HG02943 (cell line): ENCODE results near the gene TMEM255B.
"Not testable (repeated sequence)": the region's sequence is repeated elsewhere in the genome, so short reads cannot be mapped to it uniquely, and the experiment has no call there.

ENCODE experiments used
- ATAC-seq: cut with Tn5 transposase; IDR thresholded peaks from one replicate; pipeline ENCODE4 v1.9.1; 2021; ENCODE audit warnings: mild to moderate bottlenecking, low read depth, moderate library complexity; ENCODE audit not compliant: unreplicated experiment

TMEM255B gene

DNA sequence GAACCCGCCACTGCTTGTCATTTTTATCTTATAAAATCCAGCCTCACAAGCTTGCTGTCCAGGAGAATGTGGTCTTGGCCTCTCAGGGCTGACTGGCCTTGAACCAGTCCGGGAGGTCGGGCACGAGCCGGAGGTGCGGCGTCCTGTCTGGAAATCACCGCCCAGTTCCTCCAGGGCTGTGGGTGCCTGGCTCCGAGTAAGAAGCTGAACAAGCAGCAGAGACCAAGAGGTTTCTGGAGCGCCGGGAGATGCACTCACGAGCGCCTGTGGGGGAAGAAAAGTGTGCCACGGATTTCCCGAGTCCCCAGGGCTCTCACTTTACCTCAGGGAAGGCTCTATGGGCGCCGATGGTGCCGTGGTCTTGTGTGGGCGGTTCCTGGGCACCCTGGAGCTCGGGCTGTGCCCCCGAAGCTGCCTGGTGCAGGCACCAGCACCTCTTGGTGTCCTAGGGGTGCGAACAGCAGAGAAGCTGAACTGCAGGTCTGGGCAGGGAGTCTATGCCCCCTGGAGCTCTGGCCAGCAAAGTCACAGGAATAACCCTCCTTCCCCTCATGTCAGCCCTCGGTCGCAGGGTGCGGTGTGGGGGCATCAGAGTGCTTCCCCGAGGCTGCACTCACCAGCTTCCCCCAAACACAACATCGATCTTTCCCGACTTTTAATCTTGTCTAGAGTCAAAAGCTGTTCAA is 54.9 kb downstream of the TMEM255B start:
- no peak for ATAC-seq

DNA sequence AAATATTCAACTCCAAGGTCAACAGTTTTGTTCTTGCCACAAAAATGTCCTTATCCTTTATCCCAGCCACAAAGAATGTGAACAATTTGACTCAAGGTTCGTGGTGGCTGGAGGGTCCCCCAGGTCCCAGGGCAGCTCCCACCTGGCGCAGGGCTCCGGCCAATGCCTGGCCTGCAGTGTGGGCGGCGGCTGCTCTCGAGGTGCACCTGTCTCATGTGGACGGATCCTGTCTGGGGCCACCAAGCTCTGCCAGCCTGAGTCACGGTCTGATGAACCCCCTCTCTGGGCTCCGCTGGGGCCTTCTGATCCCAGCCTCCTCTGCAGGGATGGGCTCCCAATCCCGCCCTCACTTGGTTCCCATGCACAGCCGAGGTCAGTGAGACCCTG is 55.4 kb downstream of the TMEM255B start:
- no peak for ATAC-seq

DNA sequence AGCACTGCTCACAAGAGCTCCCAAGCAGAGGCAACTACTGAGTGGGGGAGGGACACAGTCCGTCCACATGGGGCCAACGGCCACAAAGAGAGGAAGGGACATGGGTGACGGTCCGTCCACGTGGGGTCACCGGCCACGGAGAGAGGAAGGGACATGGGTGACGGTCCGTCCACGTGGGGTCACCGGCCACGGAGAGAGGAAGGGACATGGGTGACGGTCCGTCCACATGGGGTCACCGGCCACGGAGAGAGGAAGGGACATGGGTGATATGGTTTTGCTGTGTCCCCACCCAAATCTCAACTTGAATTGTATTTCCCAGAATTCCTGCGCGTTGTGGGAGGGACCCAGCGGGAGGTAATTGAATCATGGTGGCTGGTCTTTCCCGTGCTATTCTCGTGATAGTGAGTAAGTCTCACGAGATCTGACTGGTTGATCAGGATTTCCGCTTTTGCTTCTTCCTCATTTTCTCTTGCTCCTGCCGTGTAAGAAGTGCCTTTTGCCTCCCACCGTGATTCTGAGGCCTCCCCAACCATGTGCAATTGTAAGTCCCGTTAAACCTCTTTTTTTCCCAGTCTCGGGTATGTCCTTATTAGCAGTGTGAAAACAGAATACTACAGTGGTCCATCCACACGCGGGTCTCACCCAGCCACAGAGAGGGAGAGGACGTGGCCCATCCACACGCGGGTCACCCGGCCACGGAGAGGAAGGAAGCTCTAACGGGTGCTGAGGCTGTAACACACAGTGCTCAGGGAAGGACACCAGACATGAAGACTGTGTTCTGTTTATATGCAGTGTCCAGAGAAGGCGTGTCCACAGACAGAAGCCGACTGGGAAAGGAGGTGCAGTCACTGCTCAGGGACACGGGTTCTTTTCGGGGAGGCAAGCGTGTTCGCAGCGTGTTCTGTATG is 56.4 kb downstream of the TMEM255B start:
- no peak for ATAC-seq

DNA sequence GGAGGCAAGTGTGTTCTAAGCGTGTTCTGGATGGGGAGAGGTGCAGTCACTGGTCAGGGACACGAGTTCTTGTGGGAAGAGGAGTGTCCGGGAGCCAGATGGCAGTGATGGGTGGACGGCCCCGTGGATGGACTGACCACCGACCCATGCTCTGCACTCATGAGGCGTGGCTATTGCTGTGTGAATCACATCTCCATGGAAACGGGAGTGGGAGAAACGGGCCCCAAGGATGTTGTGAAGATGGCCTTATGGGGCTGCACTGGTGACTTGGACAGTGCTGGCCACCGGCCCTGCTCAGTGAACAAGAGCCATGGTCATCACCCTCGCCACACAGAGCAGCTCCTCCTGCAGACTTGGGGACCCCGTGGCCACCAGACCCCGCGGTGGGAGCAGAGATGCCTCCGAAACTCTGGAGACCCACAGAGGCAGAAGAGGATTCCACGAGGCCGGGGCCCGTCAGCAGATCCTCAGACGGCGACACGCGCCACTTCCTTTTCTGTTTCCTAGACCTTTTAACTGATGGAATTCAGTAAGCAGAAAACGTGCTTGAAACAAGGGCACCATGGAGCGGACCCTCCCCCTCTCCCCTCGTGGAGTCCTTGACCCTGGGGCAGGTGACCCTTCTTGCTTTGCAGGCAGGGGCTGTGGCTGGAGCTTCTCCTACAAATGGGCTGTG is 57.4 kb downstream of the TMEM255B start:
- no peak for ATAC-seq

DNA sequence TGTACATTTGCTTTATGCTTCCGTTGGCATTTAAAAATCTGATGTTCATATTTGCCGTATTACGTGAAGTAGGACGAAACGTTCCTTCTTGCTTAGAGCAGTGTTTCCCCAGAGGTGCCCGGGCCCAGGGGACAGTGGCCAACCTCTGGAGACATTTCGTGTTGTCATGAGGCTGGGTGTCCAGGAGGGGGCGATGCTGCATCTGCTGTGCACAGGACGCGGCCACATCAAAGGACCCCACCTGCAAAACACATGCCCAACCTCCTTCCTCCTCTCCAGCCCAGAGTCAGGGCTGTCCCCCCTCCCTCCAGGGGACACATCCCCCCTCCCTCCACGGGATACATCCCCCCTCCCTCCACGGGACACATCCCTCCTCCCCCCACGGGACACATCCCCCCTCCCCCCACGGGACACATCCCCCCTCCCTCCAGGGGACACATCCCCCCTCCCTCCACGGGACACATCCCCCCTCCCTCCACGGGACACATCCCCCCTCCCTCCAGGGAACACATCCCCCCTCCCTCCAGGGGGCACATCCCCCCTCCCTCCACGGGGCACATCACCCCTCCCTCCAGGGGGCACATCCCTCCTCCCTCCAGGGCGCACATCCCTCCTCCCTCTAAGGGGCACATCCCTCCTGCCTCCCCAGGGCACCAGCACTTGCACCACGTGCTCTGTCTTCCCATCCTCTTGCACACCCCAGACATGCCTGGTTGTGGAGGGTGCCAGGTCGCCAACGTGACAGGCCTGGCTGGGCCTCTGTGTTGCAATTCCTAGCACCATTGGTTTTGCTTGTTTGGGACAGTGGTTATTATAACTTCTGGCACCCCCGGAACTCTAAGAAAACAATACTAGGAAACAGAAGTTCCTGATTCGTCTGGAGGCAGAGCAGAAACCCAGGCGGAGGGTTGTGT is 58.2 kb downstream of the TMEM255B start:
- ATAC-seq, result no peak

DNA sequence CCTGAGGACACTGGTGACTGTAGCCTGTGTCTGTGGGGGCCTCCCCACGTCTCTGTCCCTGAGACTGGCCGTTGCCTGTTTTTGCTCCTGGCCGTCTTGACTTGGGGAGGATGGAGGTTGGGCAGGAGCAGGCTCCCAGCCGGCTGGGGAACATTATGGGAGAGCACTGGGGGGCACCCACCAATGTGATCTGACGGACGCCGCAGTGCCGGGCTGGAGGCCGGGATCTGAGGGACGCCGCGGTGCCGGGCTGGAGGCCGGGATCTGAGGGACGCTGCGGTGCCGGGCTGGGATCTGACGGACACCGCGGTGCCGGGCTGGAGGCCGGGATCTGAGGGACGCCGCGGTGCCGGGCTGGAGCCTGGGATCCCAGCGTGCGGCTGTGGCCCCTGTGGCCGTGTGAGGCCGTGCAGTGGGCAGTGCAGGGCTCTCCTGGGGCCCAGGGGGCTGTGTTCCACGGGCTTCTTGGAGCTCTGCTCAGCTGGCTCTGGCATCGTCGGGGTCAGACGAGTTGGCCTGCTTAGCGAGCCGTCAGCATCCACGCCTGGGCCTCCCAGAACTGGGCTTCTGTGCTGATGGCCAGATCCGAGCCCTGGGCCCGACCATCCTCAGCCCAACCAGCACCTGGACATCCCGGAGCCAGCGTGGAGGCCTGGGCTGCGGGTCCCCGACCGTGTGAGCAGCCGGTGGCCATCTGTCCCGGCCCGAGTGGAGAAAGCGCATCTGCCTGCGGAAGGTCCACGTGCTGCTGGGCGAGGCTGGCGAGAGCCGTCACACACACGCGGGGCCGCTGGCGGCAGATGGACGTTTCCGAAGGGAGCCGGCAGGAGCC is 59.0 kb downstream of the TMEM255B start:
- ATAC-seq, result no peak

DNA sequence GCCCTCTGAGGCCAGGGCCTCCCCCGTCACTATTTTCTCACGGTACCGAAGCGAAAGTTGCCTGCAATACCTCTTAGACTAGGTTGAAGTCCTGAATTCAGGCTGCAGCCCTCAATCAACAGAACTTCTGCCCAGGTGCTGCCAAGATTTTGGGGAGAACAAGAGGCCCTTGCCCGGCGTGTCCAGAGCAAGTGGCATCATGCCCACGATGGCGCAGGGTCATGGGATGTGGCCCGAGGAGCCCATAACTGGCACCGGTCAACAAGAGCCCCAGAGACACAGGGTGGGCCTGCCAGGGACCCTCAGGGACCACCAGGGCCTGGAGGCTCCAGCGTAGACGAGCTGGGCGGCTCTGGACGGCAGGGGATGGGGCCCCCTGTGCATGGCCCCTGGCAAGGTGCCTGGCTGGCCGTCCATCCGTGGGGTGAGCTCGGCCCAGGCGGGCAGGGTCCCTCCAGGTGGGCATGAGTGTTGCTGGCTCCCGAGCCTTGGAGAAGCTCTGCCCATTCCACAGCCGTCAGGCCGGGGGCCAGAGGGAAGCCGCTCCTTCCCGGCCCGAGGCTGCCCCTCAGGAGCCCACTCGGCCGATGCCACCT is 59.8 kb downstream of the TMEM255B start:
- ATAC-seq, result no peak

DNA sequence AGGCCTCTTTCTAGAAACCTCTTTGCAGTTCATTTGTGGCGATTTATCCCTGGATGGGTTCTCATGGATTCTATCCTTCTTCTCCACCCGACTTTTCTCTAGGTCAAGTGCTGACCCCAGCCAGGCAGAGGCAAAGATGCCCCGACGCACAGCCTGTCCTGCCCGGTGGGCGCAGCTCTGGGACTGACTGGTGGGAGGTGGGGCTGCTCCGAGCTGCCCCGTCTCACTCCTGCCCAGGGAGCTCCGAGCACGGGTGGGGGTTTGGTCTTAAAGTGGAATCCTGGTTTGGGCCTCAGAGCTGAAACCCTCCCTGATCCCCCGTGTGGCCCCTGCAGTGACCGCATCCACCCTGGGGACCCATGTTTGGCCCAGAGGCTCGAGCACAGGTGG is 60.3 kb downstream of the TMEM255B start:
- ATAC-seq, result no peak

DNA sequence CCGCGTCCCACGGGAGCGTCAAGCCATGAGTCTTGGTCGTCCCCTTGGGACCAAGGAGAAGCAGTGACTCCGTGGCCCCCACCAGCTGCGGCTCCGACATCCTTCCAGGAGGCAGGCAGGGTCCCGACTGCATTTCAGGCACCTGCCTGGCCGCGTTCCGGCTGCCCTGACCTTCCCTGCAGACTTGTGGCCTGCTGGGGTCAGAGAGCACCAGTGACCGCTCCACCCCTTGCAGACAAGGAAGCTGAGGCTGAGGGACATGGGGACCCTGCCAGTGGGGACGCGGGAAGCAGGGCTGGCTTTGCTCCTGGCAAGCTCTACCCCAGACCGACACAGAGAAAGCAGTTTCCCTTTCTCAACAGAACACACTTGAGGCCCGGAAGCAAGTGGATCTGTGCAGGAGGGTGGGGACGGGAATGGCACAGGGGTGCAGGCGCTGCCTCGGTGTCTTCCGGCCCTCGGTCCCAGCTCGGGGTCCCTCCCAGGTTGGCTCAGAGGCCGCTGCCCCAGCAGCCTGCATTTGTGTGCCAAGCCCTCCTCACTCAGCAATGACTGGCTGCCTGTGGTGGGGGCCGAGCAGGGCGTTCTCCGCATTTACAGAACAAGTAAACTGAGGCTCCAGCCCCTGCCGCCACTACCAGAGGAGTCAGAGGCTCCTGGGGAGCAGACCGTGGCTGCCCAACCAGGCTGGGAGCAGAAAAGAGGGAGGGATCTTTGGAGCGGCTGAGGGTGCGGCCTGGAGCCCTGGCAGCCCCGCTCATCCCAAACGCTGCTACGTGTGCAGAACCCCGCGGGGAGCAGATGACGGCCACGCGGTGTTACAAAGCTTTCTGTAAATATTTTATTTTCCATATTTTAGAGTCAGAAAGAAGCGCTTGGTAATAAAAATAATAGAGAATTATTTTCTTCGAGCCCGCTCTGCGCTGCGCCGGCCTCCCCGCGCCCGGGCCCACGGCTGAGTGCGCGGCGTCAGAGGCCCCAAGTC is 61.0 kb downstream of the TMEM255B start:
- ATAC-seq, result no peak

DNA sequence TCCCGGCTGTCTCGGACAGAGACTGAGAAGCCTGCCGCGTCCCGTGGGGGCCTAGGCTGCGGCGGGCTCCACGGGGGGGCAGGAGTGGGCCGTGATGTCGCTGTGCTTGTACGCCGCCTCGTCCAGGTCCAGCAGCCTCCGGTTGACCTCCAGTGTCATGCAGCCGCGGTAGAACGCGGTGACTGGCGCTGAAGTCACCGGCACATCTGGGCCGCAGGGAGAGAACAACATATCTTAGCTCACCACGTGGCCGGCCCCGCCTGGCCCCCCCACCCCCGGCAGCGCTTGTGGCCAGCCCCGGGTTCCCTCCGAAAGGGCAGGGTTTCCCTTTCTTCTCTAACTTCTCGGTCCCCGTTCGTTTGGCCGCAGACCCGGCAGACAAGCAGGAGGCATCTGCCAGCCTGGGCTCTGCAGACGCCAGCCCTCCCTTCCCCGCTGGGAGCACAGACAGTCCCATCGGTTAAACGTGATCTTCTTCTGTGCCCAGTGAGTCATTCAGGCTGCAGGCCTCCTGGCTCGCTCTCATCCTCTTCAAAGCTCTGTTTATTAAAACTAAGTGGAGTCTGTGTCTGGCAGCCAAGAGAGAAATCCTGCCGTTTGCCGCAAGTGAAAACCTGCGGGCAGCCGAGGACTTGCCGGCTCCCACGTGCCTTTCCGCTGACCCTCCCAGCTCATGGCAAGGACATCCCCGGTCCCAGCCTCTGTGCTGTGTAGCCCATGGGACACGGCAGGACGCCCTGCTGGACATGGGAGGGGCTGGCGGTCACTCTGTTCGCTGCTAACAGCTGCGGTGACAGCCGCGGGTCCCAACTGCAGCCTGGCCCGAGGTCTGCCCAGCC is 62.0 kb downstream of the TMEM255B start:
- ATAC-seq, result no peak

DNA sequence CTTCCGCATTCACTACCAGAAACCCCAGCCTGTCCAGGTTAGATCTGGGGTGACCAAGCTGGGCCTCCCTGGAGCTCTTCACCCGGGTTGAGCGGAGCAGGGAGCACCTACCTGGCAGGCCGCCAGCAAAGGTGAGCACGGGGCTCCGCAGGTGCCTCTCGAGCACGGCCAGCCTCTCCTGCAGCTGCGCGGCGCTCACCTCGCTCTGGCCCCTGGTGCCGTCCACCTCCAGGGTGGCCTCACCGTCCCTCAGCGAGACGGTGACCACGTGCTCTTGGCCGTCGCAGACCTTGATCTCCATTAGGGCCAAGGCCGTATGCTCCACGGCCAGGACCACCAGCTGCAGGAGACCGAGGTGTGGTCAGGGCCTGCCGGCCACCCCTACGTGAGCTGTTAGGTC is 62.8 kb downstream of the TMEM255B start:
- no peak for ATAC-seq

DNA sequence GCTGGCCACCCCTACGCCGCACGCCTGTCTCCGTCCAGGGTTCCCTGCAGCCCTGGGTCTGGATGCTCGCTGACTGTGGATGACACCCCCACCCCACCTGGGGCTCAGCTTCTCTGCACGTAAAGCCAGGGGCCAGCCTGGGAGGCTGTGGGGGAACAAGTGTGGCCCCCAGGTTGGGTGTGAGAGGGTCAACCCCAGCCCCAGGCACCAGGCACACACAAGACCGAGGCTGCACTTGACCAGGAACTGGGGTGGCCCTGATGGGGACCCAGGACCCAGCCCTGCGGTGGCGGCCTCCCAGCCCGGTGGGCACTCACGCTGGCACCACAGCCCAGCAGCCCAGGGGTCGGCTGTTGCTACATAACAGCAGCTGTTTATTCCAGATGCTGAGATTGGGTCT is 63.2 kb downstream of the TMEM255B start:
- ATAC-seq, result no peak

DNA sequence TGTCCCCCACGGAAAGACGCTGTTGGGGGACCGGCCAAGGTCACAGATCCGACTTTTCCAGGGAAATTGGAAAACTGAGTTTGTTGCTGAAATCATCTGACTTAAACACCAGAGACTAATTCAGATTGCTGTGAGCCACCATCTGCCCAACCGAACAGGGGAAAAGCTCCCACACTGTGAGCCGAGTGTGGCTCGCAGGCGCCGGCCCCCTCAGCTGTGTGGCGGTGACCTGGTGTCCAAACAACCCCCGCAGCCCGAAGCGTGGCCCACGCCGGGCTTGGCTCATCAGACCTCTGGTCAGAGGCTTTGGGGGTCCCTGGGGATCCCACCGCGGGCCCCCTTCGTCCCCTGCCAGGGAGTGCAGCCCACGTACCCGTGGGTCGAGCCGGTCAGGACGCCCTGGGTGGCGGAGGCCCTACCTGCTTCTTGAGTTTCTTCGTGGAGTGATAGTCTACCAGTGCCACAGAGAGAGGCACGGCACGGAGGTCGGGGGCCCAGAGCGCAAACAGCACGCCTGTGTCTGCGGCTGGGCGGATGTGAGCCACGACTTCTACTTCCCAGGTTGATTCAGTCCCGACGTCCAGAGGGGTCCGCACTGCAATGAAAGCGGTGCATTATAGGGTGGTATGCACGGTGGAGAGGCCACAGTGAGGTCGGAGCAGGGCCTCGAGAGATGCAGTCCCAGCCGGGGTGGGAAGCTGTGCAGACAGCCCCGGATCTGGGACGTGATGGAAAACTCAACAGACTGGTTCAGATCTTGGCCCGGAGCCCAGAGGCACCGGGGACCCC is 64.1 kb downstream of the TMEM255B start:
- no peak for ATAC-seq

DNA sequence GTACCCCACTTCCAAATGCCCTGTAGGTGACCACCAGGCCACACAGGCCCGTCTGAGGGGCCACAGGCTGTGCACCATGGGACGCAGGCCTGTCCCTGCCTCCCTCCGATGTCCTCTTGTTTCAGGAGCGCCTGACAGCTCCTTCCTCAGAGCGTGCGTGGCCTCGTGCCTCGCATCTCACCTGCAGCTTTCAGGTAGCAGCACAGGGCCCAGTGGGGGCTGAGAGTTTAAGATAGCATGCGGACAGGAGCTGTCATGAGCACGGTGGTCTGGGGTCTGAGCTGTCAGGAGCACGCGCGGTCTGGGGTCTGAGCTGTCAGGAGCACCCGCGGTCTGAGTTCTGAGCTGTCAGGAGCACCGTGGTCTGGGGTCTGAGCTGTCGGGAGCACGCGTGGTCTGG is 64.7 kb downstream of the TMEM255B start:
- no peak for ATAC-seq

DNA sequence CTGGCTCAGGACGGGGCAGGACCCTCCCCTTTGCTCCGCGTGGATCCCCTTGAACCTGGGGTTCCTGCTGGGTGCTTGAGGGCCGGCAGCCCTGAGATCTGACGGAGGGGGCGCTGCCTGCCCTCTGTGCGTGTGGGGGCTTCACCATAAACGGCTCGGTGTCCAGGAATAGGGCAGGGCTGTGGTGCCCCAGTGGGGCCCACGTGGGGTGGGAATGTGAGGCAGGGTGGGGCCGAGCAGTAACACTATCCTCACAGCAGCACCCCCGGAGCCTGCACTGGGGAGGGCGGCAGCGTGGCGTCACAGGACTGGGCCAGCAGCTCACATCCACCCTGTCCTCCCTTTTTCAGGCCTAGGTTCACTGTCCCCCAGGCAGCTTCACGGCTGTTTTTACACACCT is 66.8 kb downstream of the TMEM255B start:
- no peak for ATAC-seq

DNA sequence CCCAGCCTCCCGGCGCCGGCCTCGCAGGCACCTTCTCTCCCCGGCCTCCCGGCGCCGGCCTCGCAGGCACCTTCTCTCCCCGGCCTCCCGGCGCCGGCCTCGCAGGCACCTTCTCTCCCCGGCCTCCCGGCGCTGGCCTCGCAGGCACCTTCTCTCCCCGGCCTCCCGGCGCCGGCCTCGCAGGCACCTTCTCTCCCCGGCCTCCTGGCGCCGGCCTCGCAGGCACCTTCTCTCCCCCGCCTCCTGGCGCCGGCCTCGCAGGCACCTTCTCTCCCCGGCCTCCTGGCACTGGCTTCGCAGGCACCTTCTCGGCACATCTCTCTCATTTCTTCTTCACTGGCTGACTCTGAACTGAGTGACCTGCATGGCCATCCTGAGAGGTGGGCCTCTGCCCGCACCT is 67.4 kb downstream of the TMEM255B start:
- not testable (repeated sequence) for ATAC-seq
